ENCODE results near the gene KLK8. TPM values are rescaled to one million over a fixed set of nuclear protein-coding genes. Genes with fewer than 3 reads are reported as not detected.

KLK8 gene
- total RNA-seq, 1 donor from 2014 or later = not detected

GRCh38 chr19:51025401-51025800 lies 24.0 kb upstream of the KLK8 start:
- no peaks in the 10 kb centered on the region for H3K36me3 ChIP-seq
- TF ChIP-seq CTCF (IDR thresholded peaks at IDR 0.05; ENCODE audit: borderline replicate concordance) = no peak
- intact Hi-C loops (cut with micrococcal nuclease) = no loop called here
- H3K4me3 ChIP-seq = no peak overlapping the region
- H3K27ac ChIP-seq (replicated peaks) = no peak overlapping the region
- peaks cover 5% of the 10 kb centered on the region for H3K4me1 ChIP-seq
- no peaks in the 10 kb centered on the region for H3K9me3 ChIP-seq (replicated peaks)
- H3K27me3 ChIP-seq (ENCODE audit: low read depth) = peaks cover 90% of the 10 kb centered on the region
- DNase-seq = no peak

GRCh38 chr19:51024924-51025323 lies 23.5 kb upstream of the KLK8 start:
- peaks cover 90% of the 10 kb centered on the region for H3K27me3 ChIP-seq (ENCODE audit: low read depth)
- no peak for TF ChIP-seq CTCF (IDR thresholded peaks at IDR 0.05; ENCODE audit: borderline replicate concordance)
- no peak for DNase-seq
- no peak overlapping the region for H3K4me3 ChIP-seq
- no peaks in the 10 kb centered on the region for H3K9me3 ChIP-seq (replicated peaks)
- peaks cover 5% of the 10 kb centered on the region for H3K4me1 ChIP-seq
- H3K36me3 ChIP-seq = no peaks in the 10 kb centered on the region
- H3K27ac ChIP-seq (replicated peaks) = no peak overlapping the region
- intact Hi-C loops (cut with micrococcal nuclease) = no loop called here

GRCh38 chr19:51023946-51024345 lies 22.5 kb upstream of the KLK8 start:
- Histone ChIP-seq H3K27me3 (ENCODE audit: low read depth) (peaks cover 90% of the 10 kb centered on the region), H3K4me1 (peaks cover 15% of the 10 kb centered on the region), H3K4me3 (no peak overlapping the region), H3K27ac (replicated peaks) (no peak overlapping the region), H3K36me3 (no peaks in the 10 kb centered on the region), H3K9me3 (replicated peaks) (no peaks in the 10 kb centered on the region)
- no peak for TF ChIP-seq CTCF (IDR thresholded peaks at IDR 0.05; ENCODE audit: borderline replicate concordance)
- no peak for DNase-seq
- intact Hi-C loops (cut with micrococcal nuclease) = no loop called here

- Histone ChIP-seq H3K4me3 (no peak overlapping the region), H3K27ac (replicated peaks) (no peak overlapping the region), H3K36me3 (no peaks in the 10 kb centered on the region), H3K9me3 (replicated peaks) (no peaks in the 10 kb centered on the region), H3K27me3 (ENCODE audit: low read depth) (peaks cover 92% of the 10 kb centered on the region), H3K4me1 (peaks cover 19% of the 10 kb centered on the region)
- intact Hi-C loops (cut with micrococcal nuclease) = no loop called here
- no peak for TF ChIP-seq CTCF (IDR thresholded peaks at IDR 0.05; ENCODE audit: borderline replicate concordance)
- DNase-seq = no peak
These were observed 21.1 kb upstream of the KLK8 start for GRCh38 chr19:51022526-51022925.

GRCh38 chr19:51020988-51021651 lies 19.7 kb upstream of the KLK8 start:
- intact Hi-C loops (cut with micrococcal nuclease) = no loop called here
- Histone ChIP-seq H3K4me3 (no peak overlapping the region), H3K9me3 (replicated peaks) (no peaks in the 10 kb centered on the region), H3K4me1 (peaks cover 27% of the 10 kb centered on the region), H3K27me3 (ENCODE audit: low read depth) (peaks cover 92% of the 10 kb centered on the region), H3K27ac (replicated peaks) (no peak overlapping the region), H3K36me3 (no peaks in the 10 kb centered on the region)
- no peak for DNase-seq
- TF ChIP-seq CTCF (IDR thresholded peaks at IDR 0.05; ENCODE audit: borderline replicate concordance) = peak; percentile 75
